ENCODE results near the gene SLC2A2. TPM values are rescaled to one million over a fixed set of nuclear protein-coding genes. Genes with fewer than 3 reads are reported as not detected.

The SLC2A2 gene
- total RNA-seq, 1 experiment from 2014 or later: not detected

DNA sequence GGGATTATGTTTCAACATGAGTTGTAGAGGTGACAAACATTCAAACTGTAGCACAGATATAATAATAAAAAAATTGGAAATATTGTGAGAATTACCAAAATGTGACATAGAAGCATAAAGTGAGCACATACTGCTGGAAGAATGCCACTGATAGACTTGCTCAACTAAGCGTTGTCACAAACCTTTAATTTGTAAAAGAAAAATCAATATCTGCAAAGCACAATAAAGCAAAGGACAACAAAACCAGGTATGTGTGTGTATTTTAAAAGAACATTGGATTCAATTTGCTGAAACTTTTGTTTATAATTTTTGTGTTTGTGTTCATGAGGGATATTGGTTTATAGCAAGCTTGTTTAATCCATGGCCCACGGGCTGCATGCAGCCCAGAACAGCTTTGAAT lies 77.3 kb downstream of the SLC2A2 start:
- no peak for DNase-seq
- H3K36me3 ChIP-seq (replicated peaks; ENCODE audit: control insufficient read depth, insufficient read depth, low read length): no peaks in the 10 kb centered on the region
- no peaks in the 10 kb centered on the region for H3K27me3 ChIP-seq (ENCODE audit: control insufficient read depth, insufficient read depth, low read length)
- H3K4me3 ChIP-seq (ENCODE audit: insufficient read depth, low read depth, low read length): no peak overlapping the region

DNA sequence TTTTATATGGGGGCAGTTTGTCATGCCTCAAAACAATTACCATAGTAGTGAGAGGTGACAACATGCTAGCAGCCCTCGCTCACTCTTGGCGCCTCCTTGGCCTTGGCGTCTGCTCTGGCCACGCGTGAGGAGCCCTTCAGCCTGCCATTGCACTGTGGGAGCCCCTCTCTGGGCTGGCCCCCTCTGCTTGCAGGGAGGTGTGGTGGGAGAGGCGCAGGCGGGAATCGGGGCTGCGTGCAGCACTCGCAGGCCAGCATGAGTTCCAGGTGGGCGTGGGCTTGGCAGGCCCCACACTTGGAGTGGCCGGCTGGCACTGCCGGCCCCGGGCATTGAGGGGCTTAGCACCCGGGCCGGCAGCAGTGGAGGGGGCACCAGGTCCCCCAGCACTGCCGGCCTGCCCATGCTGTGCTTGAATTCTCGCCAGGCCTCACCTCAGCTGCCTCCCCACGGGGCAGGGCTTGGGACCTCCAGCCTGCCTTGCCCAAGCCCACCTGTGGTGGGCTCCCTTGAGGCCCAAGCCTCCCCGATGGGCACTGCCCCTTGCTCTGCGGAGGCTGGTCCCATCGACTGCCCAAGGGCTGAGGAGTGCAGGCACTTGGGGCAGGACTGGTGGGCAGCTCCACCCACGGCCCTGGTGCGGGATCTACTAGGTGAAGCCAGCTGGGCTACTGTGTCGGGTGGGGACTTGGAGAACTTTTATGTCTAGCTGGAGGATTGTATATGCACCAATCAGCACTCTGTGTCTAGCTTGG lies 79.3 kb downstream of the SLC2A2 start:
- no peak for DNase-seq
- Histone ChIP-seq H3K36me3 (replicated peaks; ENCODE audit: control insufficient read depth, insufficient read depth, low read length) (no peaks in the 10 kb centered on the region), H3K27me3 (ENCODE audit: control insufficient read depth, insufficient read depth, low read length) (no peaks in the 10 kb centered on the region), H3K4me3 (ENCODE audit: insufficient read depth, low read depth, low read length) (no peak overlapping the region)

Other genes starting within 250 kb of the SLC2A2 start
- gene RPL22L1, start 156.5 kb downstream of the SLC2A2 start, total RNA-seq (2014; rRNA removed; shearing (Covaris generic)): 46.7 and 64.9 TPM in 2 replicates
- gene EIF5A2, start 118.1 kb downstream of the SLC2A2 start, total RNA-seq (2014; rRNA removed; shearing (Covaris generic)): 6.1 and 6.3 TPM in 2 replicates

Data from H7 (cell line).